WTC11 (cell line): ENCODE data around the gene PFKFB3.

Experiments used
- CREB1 ChIP-seq: sonication (generic); formaldehyde crosslinking; IDR thresholded peaks from 2 replicates; pipeline ENCODE4 v1.8.0; 2023; ENCODE audit warnings: mild to moderate bottlenecking, missing genetic modification reagents
- TEAD1 ChIP-seq: sonication (generic); formaldehyde crosslinking; IDR thresholded peaks from 2 replicates; pipeline ENCODE4 v1.8.0; 2022; ENCODE audit warnings: mild to moderate bottlenecking, missing genetic modification reagents
- ZNF263 ChIP-seq: sonication (generic); formaldehyde crosslinking; IDR thresholded peaks from 2 replicates; pipeline ENCODE4 v1.8.1; 2022; ENCODE audit warnings: low read depth, mild to moderate bottlenecking, moderate library complexity, missing genetic modification reagents
- TF ChIP-seq, protein P1 (sequence below): sonication (generic); formaldehyde crosslinking; IDR thresholded peaks from 2 replicates; pipeline ENCODE4 v1.8.1; 2022; ENCODE audit warnings: mild to moderate bottlenecking, moderate library complexity, missing genetic modification reagents
- TF ChIP-seq, protein P2 (sequence below): fragments of 200-600 bp; IDR thresholded peaks from 2 replicates; pipeline ENCODE4 v1.8.0; 2022; ENCODE audit warnings: antibody characterized with exemption

DNA sequence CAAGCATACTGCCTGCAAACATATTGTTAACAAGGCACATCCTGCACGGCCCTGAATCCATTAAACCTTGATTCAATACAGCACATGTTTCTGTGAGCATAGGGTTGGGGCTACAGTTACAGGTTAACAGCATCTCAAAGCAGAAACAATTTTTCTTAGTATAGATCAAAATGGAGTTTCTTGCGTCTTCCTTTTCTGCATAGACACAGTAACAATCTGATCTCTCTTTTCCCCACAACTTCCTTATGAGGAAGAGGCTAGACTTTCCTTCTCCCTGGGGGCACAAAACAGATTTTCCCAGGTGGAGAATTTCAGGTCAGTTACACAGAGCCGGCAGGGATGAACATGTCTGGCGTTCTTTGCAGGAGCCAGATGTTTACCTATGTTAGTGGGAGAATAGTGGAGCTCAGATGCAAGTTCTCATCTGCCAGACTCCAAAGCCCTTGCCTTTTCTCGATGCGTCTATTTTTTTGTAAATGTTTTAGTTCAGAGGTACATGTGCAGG is 37.5 kb upstream of the PFKFB3 start:
- no peak for TF ChIP-seq TEAD1
- TF ChIP-seq, protein P1, sequence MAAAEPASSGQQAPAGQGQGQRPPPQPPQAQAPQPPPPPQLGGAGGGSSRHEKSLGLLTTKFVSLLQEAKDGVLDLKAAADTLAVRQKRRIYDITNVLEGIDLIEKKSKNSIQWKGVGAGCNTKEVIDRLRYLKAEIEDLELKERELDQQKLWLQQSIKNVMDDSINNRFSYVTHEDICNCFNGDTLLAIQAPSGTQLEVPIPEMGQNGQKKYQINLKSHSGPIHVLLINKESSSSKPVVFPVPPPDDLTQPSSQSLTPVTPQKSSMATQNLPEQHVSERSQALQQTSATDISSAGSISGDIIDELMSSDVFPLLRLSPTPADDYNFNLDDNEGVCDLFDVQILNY = no peak
- no peak for TF ChIP-seq CREB1
- no peak for TF ChIP-seq ZNF263 (CRISPR knock-in tag)
- TF ChIP-seq, protein P2, sequence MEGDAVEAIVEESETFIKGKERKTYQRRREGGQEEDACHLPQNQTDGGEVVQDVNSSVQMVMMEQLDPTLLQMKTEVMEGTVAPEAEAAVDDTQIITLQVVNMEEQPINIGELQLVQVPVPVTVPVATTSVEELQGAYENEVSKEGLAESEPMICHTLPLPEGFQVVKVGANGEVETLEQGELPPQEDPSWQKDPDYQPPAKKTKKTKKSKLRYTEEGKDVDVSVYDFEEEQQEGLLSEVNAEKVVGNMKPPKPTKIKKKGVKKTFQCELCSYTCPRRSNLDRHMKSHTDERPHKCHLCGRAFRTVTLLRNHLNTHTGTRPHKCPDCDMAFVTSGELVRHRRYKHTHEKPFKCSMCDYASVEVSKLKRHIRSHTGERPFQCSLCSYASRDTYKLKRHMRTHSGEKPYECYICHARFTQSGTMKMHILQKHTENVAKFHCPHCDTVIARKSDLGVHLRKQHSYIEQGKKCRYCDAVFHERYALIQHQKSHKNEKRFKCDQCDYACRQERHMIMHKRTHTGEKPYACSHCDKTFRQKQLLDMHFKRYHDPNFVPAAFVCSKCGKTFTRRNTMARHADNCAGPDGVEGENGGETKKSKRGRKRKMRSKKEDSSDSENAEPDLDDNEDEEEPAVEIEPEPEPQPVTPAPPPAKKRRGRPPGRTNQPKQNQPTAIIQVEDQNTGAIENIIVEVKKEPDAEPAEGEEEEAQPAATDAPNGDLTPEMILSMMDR = no peak
